ENCODE data around the gene ASB15.
A peak's percentile ranks its signal among the peaks of the same experiment; 100 is the strongest.

Gene ASB15

GRCh38 chr7:123639631-123640030 lies 38.0 kb downstream of the ASB15 start:
- DNase-seq = no peak

DNA sequence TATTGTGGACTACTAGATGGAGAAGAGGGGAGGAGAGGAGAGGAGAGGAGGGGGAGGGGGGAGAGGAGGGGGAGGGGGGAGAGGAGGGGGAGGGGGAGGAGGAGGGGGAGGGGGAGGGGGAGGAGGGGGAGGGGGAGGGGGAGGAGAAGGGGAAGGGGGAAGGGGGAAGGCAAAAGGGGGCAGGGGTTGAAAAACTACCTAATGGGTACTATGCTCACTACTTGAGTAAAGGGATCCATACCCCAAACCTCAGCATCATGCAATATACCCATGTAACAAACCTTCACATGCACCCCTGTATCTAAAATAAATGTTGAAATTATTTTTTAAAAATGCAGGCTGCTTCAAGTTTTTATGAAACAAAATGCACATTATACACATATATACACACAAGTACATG lies 39.0 kb downstream of the ASB15 start:
- DNase-seq = no peak

DNA sequence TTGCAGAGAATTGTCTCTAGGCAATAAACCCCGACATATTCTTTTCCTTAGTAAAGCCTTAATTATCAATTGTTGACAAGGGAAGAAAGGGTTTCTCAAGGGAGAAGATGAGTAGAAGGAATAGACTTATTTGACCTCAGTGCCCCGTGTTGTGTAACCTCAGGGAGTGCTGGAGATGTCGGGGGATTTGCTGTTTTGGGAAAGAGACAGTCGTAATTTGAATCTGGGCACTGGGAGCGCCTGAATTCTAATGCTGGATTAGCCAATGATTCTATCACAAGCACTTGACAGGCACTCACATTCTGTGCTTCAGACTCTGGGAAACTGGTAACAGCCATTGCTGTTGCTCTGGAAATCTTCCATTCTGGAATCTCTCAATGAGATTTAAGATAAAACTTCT lies 40.3 kb downstream of the ASB15 start:
- no peak for DNase-seq

GRCh38 chr7:123643495-123644441 lies 42.1 kb downstream of the ASB15 start:
- DNase-seq = peak; percentile 57

DNA sequence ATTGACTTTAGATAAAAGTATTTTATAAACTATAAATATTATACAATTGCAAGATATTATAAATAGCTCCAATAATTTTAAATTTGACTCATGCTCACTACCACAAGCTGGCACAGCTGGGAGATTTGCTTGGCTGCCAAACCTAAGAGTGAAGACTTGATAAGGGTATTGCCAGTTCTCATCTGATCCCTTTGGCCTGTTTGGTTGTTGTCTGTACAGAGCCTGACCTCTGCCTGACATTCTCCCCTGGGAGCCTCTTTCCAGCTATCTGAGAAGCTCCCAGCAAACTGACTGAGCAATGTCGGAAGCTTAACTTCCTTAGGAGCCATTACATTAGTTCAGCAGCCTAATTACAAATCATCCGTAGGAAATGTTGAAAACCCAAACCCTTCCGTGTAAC lies 43.9 kb downstream of the ASB15 start:
- no peak for DNase-seq

GRCh38 chr7:123647106-123647730 lies 45.6 kb downstream of the ASB15 start:
- no peak for DNase-seq

DNA sequence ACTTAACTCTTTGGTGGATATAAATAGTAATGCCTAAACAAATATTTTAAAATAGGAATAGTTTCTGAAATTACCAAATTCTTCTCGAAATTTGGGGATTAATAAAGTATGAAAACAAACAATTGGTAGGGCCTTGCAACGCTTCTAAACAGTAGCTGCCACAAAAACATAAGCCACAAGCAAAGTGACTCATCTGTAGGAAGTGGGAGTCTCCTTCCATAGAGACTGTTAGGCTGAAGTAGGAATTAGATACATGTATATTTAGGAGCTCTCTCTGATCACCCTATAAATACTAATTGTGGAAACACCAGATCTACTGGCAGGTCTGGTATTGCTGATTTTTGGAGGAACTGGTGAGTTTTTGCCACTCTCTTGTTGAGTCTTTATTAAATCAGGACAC lies 48.3 kb downstream of the ASB15 start:
- no peak for DNase-seq

- no peak for DNase-seq
Measured at GRCh38 chr7:123650595-123650994, 49.0 kb downstream of the ASB15 start.

GRCh38 chr7:123652406-123652805 lies 50.8 kb downstream of the ASB15 start:
- no peak for DNase-seq

GRCh38 chr7:123653162-123653561 lies 51.5 kb downstream of the ASB15 start:
- no peak for DNase-seq

- DNase-seq = no peak
Measured at GRCh38 chr7:123655614-123656013, 54.0 kb downstream of the ASB15 start, which contains the start of gene LMOD2. LMOD2 (plus strand) TSS chr7:123655866; CDS start chr7:123655964, 98 bp downstream.

DNA sequence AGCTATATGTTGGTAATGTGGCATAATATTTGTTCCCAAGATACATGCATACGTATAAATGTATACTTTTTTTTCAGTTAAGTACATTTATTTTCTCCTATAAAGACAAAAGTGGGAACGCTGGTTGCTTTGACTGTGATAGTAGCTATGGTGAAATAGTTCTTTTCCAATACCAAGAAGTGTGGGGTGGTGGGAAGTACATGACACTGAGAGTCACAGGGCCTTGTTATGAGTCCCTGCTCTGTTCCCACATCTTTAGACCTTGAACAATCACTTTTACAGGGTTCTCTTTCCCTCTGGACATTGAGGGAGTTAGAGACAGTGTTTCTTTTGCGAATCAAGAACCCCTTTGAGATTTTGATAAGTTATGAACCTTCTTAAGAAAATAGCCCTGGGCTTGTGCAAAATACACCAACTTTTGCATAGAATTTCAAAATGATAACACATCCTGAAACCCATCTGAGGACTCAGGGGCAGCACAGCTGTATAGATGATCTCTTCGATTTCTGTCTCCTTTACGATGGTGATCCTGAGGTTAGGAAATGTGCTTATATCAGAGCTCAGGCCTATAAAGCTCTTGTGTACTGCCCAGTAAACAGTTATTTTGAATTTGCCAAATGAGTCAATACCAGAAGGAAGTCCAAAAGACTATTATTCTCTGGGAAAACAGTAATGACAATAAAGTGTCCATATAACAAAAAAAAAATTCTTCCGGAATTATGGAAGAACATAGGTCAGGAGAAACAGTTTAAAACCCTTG lies 55.1 kb downstream of the ASB15 start:
- no peak for DNase-seq

GRCh38 chr7:123657304-123657685 lies 55.7 kb downstream of the ASB15 start:
- DNase-seq = no peak

DNA sequence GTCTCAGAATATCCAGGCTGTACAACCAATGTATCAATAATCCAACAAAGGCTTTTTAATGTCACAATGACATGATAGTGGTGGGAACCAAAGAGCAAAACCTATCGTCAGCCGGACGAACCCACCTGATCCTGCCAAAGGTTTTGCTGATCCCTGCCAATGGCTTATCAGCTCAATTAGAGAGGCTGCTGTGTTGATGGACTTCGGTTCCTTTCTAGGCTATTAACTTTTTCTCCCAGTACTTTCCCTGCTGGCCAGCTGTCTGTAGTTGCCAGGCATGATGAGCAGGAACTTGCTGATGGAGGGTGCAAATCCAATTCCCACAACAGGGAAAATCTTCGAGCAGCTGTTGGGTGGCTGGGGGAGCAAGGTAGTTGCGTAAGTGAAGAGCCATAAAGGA lies 56.4 kb downstream of the ASB15 start:
- DNase-seq = no peak

DNA sequence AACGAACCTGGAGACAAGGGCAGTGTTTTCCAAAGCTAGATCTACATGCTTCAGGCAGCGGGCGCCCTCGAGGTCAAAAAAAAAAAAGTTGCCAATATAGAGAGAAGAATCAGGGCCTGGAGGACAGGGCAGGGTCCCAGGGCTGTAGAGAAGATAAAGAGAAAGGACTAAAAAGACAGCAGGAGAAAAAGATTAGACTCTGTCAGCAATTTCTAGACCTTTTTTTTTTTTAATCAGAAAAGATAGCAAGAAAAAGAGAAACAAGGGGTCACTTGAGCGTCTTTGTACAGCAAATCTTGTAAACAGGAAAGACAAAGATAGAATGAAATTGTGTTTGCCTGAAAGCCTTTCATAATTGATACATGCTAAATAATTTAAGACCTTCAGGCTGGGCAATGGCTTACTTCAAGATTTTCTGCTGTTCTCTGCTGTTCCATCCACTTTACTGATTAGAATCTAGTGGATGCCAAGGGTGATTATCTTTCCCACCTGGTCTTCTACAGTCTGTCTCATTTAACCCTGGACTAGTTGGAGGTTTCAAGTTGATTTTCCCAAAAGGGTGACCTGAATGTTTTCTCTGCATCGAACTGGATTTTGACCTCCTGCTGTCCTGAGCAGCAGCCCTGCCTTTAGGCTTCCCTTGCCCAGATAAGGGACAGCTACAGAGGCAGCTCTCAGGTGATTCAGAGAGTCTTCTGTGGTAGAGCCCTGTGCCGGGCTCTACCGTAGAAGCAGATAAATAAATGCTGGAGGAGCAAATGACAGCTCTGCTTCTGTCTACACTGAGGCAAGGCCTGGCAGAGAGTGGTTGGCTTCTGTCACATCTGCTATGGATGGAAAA lies 59.1 kb downstream of the ASB15 start:
- no peak for DNase-seq

DNA sequence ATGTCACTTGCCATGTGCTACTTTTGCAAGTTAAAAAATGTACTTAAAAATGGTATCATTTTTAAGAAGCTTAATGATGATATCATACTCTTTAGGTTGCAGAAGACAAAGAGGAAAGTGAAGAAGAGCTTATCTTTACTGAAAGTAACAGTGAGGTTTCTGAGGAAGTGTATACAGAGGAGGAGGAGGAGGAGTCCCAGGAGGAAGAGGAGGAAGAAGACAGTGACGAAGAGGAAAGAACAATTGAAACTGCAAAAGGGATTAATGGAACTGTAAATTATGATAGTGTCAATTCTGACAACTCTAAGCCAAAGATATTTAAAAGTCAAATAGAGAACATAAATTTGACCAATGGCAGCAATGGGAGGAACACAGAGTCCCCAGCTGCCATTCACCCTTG lies 60.1 kb downstream of the ASB15 start:
- no peak for DNase-seq

DNA sequence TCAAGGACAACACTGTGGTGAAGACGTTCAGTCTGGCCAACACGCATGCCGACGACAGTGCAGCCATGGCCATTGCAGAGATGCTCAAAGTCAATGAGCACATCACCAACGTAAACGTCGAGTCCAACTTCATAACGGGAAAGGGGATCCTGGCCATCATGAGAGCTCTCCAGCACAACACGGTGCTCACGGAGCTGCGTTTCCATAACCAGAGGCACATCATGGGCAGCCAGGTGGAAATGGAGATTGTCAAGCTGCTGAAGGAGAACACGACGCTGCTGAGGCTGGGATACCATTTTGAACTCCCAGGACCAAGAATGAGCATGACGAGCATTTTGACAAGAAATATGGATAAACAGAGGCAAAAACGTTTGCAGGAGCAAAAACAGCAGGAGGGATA lies 60.7 kb downstream of the ASB15 start:
- no peak for DNase-seq

- DNase-seq = no peak
Measured at GRCh38 chr7:123662755-123663154, 61.1 kb downstream of the ASB15 start.

- no peak for DNase-seq
Measured at GRCh38 chr7:123663200-123663599, 61.6 kb downstream of the ASB15 start.

- no peak for DNase-seq
Measured at GRCh38 chr7:123665157-123665556, 63.5 kb downstream of the ASB15 start.

DNA sequence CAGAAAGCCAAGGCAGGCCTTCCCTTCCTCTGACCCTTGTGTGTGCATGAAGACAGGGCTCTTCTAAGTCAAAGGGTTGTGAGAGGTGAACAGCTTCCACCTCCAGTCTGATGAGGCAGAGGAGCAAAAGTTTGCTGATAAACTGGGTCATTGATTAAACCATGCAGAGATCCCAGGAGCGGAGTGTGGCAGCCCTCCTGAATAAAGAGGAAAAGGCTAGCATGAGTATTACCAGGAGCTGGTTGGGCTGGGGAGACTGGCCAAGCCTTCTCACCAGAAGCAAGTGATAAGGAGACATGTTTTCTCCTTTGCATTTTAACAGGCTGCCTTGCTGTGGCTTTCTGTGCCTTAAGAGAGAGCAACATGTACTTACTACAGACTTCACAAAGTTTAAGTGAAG lies 64.3 kb downstream of the ASB15 start:
- no peak for DNase-seq

GRCh38 chr7:123666492-123666891 lies 64.9 kb downstream of the ASB15 start:
- DNase-seq = no peak

- DNase-seq = no peak
Measured at GRCh38 chr7:123669485-123669884, 67.9 kb downstream of the ASB15 start.
